Measurements from ENCODE around the gene YWHAQ.

DNA sequence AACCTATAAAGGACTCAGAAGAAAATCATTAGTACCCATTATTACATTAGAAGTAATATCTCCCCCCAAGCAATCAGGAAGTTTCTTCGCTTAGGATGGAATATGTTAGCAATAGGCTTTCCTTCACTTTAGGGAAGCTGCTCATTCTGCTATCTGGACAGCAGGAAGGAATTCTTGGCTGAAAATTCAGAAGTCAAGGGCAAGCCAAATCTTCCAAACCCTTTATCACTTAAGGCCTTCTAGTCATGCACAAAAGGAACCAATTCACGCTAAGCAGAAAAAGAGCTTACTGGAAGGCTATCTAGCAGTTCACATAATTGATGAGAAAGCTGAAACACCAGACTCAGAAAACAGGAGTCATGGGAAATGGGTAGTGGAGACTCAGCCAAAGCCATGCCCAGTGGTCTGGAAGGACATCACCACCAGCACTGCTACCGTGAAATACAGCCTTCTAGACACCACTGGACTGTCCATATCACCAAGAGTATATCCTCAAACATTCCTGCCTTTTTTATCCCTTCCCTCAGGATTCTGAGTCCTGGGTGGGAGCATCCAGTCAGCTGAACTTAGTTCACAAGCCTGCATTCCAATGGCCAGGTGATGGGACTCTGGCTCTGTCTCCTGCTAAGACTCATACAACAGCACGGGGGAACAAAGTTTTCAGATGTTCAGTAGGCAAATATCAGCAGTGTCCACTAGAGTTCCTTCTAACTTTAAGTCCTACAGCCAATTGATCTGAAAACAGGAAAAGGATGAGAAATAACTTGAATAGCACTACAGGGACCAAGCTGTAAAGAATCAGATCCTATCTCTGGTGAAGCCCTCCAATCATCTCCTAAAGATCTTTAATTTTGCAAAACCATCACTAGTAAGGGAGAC, 60.4 kb downstream of the YWHAQ start:
- TF ChIP-seq, protein P1, sequence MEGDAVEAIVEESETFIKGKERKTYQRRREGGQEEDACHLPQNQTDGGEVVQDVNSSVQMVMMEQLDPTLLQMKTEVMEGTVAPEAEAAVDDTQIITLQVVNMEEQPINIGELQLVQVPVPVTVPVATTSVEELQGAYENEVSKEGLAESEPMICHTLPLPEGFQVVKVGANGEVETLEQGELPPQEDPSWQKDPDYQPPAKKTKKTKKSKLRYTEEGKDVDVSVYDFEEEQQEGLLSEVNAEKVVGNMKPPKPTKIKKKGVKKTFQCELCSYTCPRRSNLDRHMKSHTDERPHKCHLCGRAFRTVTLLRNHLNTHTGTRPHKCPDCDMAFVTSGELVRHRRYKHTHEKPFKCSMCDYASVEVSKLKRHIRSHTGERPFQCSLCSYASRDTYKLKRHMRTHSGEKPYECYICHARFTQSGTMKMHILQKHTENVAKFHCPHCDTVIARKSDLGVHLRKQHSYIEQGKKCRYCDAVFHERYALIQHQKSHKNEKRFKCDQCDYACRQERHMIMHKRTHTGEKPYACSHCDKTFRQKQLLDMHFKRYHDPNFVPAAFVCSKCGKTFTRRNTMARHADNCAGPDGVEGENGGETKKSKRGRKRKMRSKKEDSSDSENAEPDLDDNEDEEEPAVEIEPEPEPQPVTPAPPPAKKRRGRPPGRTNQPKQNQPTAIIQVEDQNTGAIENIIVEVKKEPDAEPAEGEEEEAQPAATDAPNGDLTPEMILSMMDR (IDR thresholded peaks at IDR 0.05) = no peak
- no peak for TF ChIP-seq EZH2 (IDR thresholded peaks at IDR 0.05; ENCODE audit: borderline replicate concordance, insufficient read depth, low read depth, low read length, poor library complexity, severe bottlenecking)

All from B cell (primary cell).